Fibroblast of gingiva (primary cell): ENCODE data around the gene C4orf17.

Experiments
- DNase-seq: peaks from one replicate; pipeline ENCODE4 v3.0.0-alpha.2; 2011; ENCODE audit warnings: low read depth

The C4orf17 gene

DNA sequence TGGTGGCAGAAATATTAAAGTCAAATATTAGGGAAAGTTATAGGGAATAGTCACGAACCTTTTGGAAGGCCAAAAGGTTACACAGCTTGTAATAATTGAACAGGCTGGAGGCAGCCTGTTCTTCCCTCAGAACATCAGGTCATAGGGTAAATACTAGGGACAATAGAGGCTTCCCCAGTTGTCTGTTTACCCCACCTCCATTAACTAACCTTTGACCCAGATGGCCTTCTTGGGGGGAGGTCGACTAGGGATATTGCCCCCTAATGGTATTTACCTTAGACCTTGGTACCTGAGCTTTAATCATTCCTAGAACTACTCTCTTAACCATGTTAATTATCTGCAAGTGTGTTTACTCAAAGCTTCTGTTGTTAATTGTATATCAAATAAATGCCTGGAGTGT, 26.0 kb downstream of the C4orf17 start:
- no peak for DNase-seq

DNA sequence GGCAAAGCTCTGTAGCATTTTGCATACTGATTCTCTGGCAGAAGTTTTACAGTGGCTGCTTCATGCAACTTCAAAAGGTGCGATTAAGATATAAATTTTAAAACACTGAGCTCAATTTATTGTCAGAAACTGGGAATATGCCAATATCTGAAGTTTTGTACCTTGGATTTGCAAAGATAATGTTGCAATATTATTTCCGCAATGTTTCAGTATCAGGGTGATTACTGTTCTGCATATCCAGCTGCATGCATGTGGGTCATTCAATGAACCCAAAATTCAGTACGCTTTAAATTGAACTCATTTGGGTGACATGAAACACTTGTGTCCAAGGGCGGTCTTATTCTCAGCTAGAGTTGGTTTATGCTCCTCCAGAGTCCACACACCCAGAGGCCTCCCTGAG, 26.9 kb downstream of the C4orf17 start:
- DNase-seq = no peak

DNA sequence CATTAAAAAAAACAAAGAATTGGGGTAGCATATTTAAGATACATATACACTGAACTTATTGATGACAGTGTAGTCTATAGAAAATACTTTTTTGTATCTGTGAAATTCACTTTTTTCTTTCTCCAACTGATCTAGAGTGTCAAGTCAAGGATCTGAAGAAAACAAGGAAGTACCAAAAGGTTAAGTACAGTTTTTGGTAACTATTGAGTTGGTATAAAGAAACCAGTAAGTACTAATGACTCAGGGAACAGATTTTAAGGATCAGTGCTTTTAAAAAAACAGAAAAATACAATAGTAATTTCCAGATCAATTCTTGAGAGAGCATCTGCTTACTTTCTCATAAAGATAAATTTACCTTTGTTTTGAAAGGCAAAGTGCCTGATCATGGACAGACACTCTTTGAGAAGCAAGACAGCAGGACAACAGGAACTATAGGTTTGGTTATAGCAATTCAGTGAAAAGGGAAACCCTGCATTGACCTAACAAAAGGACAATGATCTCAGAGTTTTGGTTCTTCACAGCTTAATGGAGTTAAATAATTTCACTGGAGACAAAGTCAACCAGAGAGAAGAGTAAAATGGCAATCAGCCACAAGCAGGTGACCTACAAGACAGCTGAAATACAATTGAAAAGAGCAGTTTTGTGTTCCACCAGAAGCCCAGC, 29.6 kb downstream of the C4orf17 start:
- no peak for DNase-seq

DNA sequence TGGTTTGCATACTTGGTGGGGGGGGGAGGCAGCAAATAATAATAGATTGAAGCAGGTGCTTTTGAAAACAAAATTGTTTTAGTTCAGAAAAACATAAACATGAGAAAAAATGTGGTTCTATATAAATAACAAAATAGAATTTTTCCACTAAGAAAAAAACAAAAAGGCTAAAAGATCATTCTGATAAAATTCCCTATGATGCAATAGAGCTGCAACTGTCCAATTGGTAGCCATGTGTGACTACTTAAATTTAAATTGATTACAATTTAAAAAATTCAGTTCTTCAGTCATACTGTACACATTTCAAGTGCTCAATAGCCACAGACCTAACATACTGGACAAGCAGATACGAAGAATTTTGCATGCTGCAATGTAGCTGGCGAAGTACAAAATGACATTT, 42.1 kb downstream of the C4orf17 start:
- DNase-seq = no peak

DNA sequence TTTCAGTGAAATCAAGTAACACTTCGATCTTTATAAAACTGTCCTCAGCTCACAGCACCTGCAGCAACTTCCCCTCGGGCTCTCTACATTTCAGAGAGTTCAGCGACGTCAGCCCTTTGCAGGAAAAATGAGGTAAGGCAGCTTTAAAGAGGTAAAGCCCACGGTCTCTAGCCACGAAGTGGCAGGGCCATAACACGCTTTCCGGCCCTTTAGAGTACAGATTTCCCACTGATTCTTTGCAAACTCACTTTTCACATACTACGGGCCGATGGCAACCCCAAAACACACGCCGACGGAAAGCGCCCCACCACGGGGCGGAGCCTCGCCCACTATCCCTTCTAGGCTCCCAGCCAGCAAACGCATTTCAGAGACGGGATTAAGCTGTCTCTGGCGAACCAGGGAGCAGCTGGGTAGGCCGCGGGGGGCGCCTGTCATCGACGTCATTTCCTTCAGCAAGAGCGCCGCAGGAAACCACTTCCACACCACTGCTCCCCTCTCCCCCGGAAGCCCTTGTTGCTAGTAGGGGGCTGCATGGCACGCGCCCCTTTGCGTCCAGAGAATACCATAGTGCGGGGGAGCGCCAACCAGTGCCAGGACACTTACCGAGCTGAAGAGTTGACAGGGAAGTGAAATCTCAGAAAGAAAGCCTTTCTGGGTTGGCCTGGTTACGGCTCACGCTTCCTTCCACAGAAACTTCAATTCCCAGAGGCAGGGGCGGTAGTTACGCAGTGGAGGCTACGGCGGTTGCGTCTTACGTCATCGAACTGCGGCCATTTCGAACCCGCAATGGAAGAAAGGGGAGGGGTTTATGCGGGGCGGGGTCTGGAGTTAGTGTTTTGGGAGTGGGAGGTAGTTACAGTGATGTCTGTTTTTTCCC, 52.7 kb downstream of the C4orf17 start, which contains the start of gene TRMT10A:
Gene TRMT10A (minus strand): TSS at position 730 of the 877 bp plus-strand sequence. CDS start 4,701 bp downstream, outside the sequence.
- DNase-seq = peak; percentile 98

DNA sequence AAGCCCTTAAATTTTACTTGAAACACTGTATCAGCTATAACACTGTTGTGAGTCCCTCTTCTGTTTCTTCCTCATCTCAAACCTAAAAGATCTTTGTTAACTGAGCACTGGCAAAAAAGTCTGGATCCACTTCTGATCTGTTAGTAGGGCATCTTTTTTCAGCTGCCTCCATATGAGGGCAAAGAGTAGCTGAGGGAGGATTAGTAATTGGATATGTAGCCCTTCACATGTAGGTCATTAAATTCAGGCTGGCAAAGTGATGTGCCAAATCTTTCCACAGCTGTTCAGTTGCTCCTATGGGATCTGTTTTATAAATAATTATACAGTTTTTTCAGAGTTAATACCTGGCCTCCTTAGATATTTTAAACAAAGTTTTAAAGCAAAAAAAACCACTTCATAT, 54.1 kb downstream of the C4orf17 start:
- DNase-seq = no peak

DNA sequence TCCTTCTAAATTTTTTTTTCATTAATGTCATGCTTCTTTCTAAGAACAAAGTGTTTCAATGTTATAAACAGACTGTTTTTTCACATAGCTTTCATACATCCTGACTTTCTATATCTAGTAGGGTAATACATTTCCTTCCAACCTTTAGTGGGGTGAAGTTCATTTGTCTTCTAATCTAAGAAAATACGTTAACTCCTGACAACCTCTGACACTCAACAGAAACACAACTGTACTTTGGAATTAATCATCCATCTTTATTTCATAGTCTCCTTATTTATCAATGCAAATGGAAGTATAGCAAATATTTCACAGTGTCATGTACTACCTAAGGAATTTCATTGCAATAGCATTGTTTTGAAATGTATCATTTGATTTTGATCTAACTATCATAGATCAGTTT, 61.1 kb downstream of the C4orf17 start:
- DNase-seq = no peak

DNA sequence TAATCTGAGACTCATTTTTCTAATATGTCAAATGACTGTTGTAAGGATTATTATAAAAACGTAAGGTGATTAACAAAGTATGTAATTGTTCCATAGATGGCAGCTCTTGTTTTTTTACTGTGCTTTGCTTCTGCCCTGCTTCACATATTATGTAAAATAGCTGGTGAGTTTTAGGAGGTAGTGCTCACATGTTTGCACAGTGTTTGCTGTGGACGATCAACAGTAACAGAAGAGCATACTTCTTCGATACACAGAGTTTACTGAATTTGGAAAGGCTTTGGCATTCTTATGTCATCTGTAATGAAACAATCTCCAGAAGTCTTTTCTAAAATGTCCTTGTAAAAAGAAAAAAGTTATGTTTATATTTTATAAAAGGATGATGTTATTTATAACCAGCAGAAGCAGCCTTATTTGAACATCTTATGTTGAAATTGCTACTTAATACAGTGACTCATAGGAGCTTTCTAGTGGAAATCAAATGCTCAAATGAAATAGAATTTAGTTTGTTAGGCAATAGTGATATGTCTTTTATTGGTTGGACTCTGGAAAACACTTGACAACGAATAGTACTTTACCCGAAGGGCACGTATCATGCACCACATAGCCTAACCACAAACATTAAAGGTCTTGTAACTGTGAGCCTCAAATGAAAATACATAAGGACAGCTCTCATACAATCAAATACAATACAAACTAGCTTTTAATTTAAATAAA, 61.9 kb downstream of the C4orf17 start:
- peak; percentile 72 for DNase-seq

DNA sequence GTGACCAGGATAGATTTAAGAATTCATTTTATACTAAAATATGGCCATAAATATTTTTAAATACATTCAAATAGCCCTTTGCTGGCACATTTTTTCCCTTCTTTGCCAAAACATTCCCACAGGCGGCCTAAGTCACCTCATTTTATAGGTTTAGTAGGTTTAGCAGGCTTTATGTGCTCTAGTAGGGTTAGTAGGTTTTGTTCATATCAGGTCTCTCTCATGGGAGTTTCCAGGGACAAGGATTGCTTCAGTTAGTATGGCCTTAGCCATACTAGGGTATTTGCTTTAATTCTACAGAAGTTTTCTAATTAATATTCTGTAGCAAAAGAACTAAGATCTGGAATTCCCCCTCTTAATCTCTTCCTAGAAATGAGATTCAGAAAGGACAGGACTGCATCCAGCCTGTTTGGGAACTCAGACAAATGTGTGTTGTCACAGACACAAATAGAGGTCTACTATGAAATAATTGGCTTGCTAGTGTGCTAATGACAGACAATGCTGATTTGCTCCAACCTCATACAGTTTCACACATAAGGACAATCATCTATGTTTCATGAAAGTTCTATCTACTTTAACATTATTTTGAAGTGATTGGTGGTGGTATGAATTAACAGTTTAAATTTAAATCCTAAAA, 63.0 kb downstream of the C4orf17 start:
- DNase-seq = no peak

DNA sequence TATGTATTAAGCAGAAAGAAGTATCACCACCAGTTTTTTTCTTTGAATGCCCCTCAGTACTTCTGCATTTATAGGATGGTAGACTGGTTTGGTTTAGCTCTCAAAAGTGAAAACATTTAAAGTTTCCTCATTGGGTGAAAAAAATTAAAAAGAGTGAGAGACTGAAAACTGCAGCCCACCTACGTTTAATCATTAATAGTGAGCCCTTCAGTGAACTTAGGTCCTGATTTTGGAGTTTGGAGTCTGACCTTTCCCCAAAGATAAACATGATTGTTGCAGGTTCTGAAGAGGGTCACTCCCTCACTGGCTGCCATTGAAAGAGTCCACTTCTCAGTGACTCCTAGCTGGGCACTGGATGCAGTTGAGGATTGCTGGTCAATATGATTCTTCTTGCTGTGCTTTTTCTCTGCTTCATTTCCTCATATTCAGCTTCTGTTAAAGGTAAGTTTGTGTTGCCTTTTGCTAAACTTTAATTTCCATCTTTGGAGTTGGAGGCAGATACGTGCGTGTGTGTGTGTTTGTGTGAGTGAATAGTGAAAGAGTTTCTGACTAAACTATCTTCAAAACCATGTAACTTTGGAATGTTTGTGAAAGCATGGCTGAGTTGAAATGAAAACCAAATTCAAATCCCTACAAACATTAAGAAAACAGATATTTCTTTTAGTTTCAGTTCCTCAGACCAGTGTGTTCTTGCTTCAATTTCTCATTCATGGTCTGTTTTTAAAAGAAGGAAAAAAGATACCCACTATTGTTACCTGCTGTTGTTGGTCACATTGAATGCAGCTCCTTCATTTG, 63.9 kb downstream of the C4orf17 start, which contains the start of gene MTTP:
Gene MTTP (plus strand): TSS at position 295 of the 795 bp plus-strand sequence. CDS start 86 bp downstream, at position 381.
- DNase-seq = no peak

DNA sequence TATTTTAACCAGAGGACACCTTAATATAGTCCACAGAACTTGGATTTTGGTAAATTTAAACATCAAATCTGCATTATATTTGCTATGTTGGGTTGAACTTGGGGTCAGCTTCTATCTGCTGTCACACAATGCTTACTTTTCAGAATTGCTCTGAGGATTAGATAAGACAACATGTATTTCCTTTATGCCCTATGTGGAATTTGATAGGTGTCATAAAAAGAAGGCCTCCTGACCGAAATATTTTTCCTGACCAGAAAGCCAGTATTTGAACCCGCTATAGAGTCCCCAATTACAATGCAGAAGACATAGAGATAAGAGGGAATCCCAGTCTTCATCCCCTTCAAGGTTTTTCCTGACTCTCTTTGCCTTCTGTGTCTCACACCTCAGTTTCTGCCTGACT, 67.9 kb downstream of the C4orf17 start:
- no peak for DNase-seq

DNA sequence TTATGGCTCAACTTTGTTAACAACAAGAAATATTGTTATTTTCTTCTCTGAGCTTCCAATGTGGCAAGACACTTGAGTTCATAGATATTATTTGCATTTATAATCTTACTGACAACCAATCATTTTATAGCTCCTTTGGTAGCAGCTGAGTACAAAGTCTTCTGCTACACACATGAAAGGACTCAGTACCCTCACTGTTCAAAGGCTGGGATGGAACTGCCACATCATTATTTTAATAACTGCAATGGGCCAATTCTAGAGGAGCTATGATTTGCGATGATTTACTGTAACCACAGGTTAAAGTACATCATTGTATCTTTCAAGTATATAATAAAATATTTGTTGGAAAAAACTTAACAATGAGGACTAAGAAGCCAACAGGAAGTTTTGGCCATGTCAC, 74.7 kb downstream of the C4orf17 start:
- DNase-seq = no peak

DNA sequence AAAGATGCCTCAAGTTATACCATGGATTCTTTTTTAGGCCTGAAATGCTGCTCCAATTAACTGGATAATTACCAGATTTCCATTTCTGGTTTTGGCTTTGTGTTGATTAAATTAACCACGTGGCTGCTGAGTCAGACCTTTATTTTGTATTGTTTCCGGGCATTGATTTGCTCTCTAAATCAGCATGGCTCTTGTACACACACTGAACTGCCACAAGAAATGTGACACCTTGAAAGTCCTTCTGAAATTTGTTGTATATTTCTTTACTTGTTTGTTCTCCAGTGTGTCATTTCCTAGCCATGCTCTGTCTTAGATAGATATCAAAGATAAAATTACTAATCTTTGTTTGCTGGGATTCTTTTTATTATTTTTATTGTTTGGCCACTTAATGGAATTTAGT, 75.5 kb downstream of the C4orf17 start:
- DNase-seq = no peak

DNA sequence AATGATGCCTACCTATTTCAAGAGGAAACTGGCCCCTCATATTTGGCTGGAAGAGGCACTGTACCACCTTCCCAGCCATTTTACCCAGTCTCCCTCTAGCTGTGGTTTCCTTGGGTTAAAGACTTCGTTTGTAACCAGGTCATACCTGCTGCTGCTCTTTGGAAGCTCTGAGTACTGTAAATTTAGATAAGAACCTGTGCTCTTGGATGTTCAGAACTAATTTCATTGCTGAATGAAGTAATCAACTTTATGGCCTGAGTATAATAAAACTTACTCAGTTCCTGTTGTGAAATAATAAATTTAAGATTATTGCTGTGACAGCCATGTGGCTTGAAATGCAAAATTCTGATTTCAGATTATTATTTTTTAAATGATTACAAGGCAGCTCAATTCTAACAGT, 76.0 kb downstream of the C4orf17 start:
- DNase-seq = no peak

DNA sequence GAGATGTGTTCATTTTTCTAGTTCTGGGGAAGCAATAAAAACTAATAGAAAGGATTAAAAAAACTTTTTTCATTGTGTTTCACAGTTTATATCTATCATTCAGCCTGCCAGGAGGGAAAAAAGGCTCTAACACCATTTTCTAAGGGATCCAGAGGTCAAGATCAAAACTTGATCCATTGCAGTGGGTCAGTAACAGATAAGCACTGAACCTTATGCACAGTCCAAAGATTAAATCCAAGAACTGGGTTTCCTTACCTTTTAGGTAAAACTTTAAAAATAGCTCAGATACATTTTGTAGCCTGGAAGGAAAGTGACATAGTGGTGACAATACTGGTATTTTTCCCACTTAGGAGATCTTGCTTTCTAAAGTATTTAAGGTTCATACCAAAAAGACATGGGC, 76.5 kb downstream of the C4orf17 start:
- no peak for DNase-seq

DNA sequence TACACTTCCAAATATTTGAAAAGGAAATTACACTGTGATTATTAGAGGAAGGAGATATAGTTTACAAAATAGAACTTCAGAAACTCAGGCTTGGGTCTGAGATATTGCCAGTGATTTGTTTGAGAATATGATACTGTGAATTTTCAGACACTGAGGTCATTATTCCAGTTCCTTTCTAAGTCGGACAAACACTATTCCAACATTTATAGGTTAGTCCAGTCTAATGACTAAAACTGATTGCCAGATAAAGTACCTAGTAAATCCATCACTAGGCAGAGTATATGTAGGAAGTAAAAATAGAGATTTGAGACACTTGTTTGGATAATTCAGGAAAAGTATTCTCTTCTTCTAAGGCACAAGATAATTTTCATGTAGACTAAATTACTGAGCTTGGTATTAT, 77.0 kb downstream of the C4orf17 start:
- no peak for DNase-seq

DNA sequence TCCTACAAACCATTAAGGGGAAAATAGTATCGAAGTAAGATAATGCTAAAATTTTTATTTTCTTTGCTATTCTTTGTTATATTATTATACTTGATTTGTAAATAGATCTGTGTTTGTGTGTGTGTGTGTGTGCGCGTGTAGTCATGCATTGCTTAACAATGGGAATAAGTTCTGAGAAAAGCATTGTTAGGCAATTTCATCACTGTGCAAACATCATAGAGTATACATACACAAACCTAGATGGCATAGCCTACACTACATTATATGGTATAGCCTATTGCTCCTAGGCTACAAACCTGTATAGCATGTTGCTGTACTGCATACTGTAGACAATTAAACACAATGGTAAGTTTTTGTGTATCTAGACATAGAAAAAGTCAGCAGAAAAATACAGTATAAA, 80.9 kb downstream of the C4orf17 start:
- no peak for DNase-seq
